HepG2 (cell line): Measurements from ENCODE around the gene UBL7. TPM values are rescaled to one million over a fixed set of nuclear protein-coding genes. Genes with fewer than 3 reads are reported as not detected.

Experiments used
- AHDC1 ChIP-seq: sonication (generic); formaldehyde crosslinking; IDR thresholded peaks from 2 replicates; pipeline ENCODE4 v1.5.1; 2020; ENCODE audit warnings: mild to moderate bottlenecking, missing genetic modification reagents, borderline replicate concordance
- ARNTL ChIP-seq: sonication (generic); formaldehyde crosslinking; IDR thresholded peaks from 2 replicates; pipeline ENCODE4 v1.4.0; 2020; ENCODE audit warnings: mild to moderate bottlenecking, missing genetic modification reagents
- GLI4 ChIP-seq: sonication (generic); formaldehyde crosslinking; IDR thresholded peaks from 2 replicates; pipeline ENCODE4 v1.5.1; 2020; ENCODE audit warnings: missing genetic modification reagents, mild to moderate bottlenecking, moderate library complexity, borderline replicate concordance
- IRF1 ChIP-seq: sonication (generic); formaldehyde crosslinking; IDR thresholded peaks from 2 replicates; pipeline ENCODE4 v1.4.0; 2020; ENCODE audit warnings: low read depth, mild to moderate bottlenecking, missing genetic modification reagents
- KAT2B ChIP-seq: fragments of 150-350 bp; IDR thresholded peaks from 2 replicates; pipeline ENCODE4 v1.6.1; 2014; ENCODE audit warnings: low read depth, low read length, borderline replicate concordance
- MED1 ChIP-seq: sonication (generic); formaldehyde crosslinking; IDR thresholded peaks from 2 replicates; pipeline ENCODE4 v1.4.0; 2020; ENCODE audit warnings: missing genetic modification reagents
- MYPOP ChIP-seq: sonication (generic); formaldehyde crosslinking; IDR thresholded peaks from 2 replicates; pipeline ENCODE4 v1.8.1; 2023; ENCODE audit warnings: mild to moderate bottlenecking, moderate library complexity, missing genetic modification reagents
- NFRKB ChIP-seq: fragments of 450-650 bp; IDR thresholded peaks from 2 replicates; pipeline ENCODE4 v1.6.1; 2017
- SRF ChIP-seq: IDR thresholded peaks from 2 replicates; pipeline ENCODE4 v1.6.1; 2011; ENCODE audit warnings: mild to moderate bottlenecking, low read depth, low read length, moderate library complexity
- TMF1 ChIP-seq: sonication (generic); formaldehyde crosslinking; IDR thresholded peaks from 2 replicates; pipeline ENCODE4 v1.8.1; 2022; ENCODE audit warnings: low read depth, missing genetic modification reagents
- YEATS2 ChIP-seq: sonication (generic); formaldehyde crosslinking; IDR thresholded peaks from 2 replicates; pipeline ENCODE4 v1.4.0; 2020; ENCODE audit warnings: missing genetic modification reagents, borderline replicate concordance
- ZBTB44 ChIP-seq: sonication (generic); formaldehyde crosslinking; IDR thresholded peaks from 2 replicates; pipeline ENCODE4 v1.4.0; 2020; ENCODE audit warnings: missing genetic modification reagents
- ZFX ChIP-seq: sonication (generic); formaldehyde crosslinking; IDR thresholded peaks from 2 replicates; pipeline ENCODE4 v1.4.0; 2020; ENCODE audit warnings: mild to moderate bottlenecking, low read depth, missing genetic modification reagents, moderate library complexity
- ZMAT5 ChIP-seq: sonication (generic); formaldehyde crosslinking; IDR thresholded peaks from 2 replicates; pipeline ENCODE4 v1.5.0; 2020; ENCODE audit warnings: mild to moderate bottlenecking, low read depth, missing genetic modification reagents, borderline replicate concordance
- ZMYM2 ChIP-seq: sonication (generic); formaldehyde crosslinking; IDR thresholded peaks from 2 replicates; pipeline ENCODE4 v1.8.0; 2022; ENCODE audit warnings: mild to moderate bottlenecking, missing genetic modification reagents
- ZNF513 ChIP-seq: sonication (generic); formaldehyde crosslinking; conservative IDR thresholded peaks from 2 replicates; pipeline ENCODE4 v1.5.0; 2020; ENCODE audit warnings: missing genetic modification reagents
- ZNF879 ChIP-seq: sonication (generic); formaldehyde crosslinking; IDR thresholded peaks from 2 replicates; pipeline ENCODE4 v1.8.1; 2023; ENCODE audit warnings: missing genetic modification reagents
- polyA plus RNA-seq, 8 experiments: library from polyadenylated mRNA; depleted of rRNA in 3 of 8; stranded (reverse) in 7 of 8; unstranded in 1 of 8; fragments of >200 nt; fragmentation: Illumina TruSeq in 4 of 8; extraction: Trizol in 4 of 8; gene quantifications; 2 replicates each; pipeline versions ENCODE4 v1.2.1 to v1.2.3, GENCODE V29; 2011 to 2016; ENCODE audit warnings: low read depth in 4 of 8, missing spikeins in 1 of 8, mixed read lengths in 1 of 8; ENCODE audit not compliant: insufficient read depth in 1 of 8
- total RNA-seq, 5 experiments: library from RNA; depleted of rRNA; stranded (reverse); fragments of >200 nt; fragmentation: Illumina TruSeq; extraction: Trizol; gene quantifications; 2 replicates each; pipeline ENCODE4 v1.2.3, GENCODE V29; 2016; ENCODE audit warnings: low read depth in 1 of 5

Gene UBL7
- total and polyA plus RNA-seq, 2 of the 13 experiments (the other 11 are each of a cell fraction or from before 2014, with no cell fraction given), result 55.0 to 63.5 TPM

- TF ChIP-seq ZFX (CRISPR knock-in tag) (peak; percentile 94), MYPOP (CRISPR knock-in tag) (no peak), MED1 (CRISPR knock-in tag) (peak; percentile 16; the same call in 1 of the 2 replicates), IRF1 (CRISPR knock-in tag) (no peak), ZMYM2 (CRISPR knock-in tag) (no peak), TMF1 (CRISPR knock-in tag) (no peak), ZBTB44 (CRISPR knock-in tag) (no peak), YEATS2 (CRISPR knock-in tag) (0 out of 2 replicates have a peak, but pooled peaks have one; percentile 46), ZNF879 (CRISPR knock-in tag) (no peak), AHDC1 (CRISPR knock-in tag) (no peak), ZMAT5 (CRISPR knock-in tag) (no peak), NFRKB (no peak), ARNTL (CRISPR knock-in tag) (no peak), KAT2B (no peak), SRF (no peak), ZNF513 (CRISPR knock-in tag) (no peak), GLI4 (CRISPR knock-in tag) (no peak)
Measured at GRCh38 chr15:74421302-74422245, 39.4 kb downstream of the UBL7 start (continued).
